ENCODE results near the gene LMO1. TPM values are rescaled to one million over a fixed set of nuclear protein-coding genes. Genes with fewer than 3 reads are reported as not detected.

The LMO1 gene
- polyA plus RNA-seq, 3 donors = not detected

GRCh38 chr11:8287703-8288102 lies 24.0 kb upstream of the LMO1 start:
- peak in 2 of 3 donors; percentile 19 to 22 for DNase-seq
- Mint-ChIP-seq H3K36me3 (no peaks in the 10 kb centered on the region), H3K4me1 (peaks cover 7% of the 10 kb centered on the region), H3K9me3 (no peaks in the 10 kb centered on the region), H3K27me3 (ENCODE audit: low read depth in 3 of 3) (peaks cover 6 to 20% (median 15%) of the 10 kb centered on the region in 3 donors), H3K4me3 (no peak overlapping the region), H3K27ac (no peak overlapping the region)
- Histone ChIP-seq H3K36me3 (replicated peaks in 1 of 2; ENCODE audit: control insufficient read depth in 1 of 2, insufficient read depth in 2 of 2, low read length in 2 of 2) (no peaks in the 10 kb centered on the region), H3K4me2 (replicated peaks; ENCODE audit: extremely low read depth, low read length, poor library complexity, severe bottlenecking) (no peak overlapping the region), H3K4me3 (replicated peaks in 1 of 3; ENCODE audit: low read depth in 2 of 3, low read length in 3 of 3) (no peak overlapping the region), H4K20me1 (ENCODE audit: insufficient read depth, low read length) (no peaks in the 10 kb centered on the region), H3K9ac (ENCODE audit: insufficient read depth, low read length, poor library complexity, severe bottlenecking) (no peak overlapping the region), H3K9me3 (replicated peaks in 1 of 2; ENCODE audit: control insufficient read depth in 1 of 2, insufficient read depth in 1 of 2, low read length in 2 of 2) (no peaks in the 10 kb centered on the region), H3K4me1 (ENCODE audit: control insufficient read depth in 1 of 2, insufficient read depth in 2 of 2, low read length in 2 of 2) (no peaks in the 10 kb centered on the region), H3K27ac (ENCODE audit: low read depth in 1 of 2, low read length in 2 of 2) (no peak overlapping the region), H2AFZ (ENCODE audit: insufficient read depth, low read depth, low read length, poor library complexity, severe bottlenecking) (no peak overlapping the region), H3K79me2 (ENCODE audit: insufficient read depth, low read length) (no peaks in the 10 kb centered on the region), H3K27me3 (ENCODE audit: control insufficient read depth in 2 of 2, insufficient read depth in 2 of 2, low read length in 2 of 2) (peaks cover 7 to 19% of the 10 kb centered on the region in 2 donors)
- TF ChIP-seq CTCF (IDR thresholded peaks at IDR 0.05) = no peak
- intact Hi-C loops (cut with micrococcal nuclease) = no loop called here

GRCh38 chr11:8287297-8287696 lies 23.6 kb upstream of the LMO1 start:
- intact Hi-C loops (cut with micrococcal nuclease) = no loop called here
- H3K4me1 Mint-ChIP-seq = peaks cover 7% of the 10 kb centered on the region

More at GRCh38 chr11:8287297-8287696, 23.6 kb upstream of the LMO1 start:
- no peaks in the 10 kb centered on the region for H4K20me1 ChIP-seq (ENCODE audit: insufficient read depth, low read length)
- peaks cover 5 to 20% (median 15%) of the 10 kb centered on the region in 3 donors for H3K27me3 Mint-ChIP-seq (ENCODE audit: low read depth in 3 of 3)
- no peak overlapping the region for H3K27ac ChIP-seq (ENCODE audit: low read depth in 1 of 2, low read length in 2 of 2)
- H3K4me3 Mint-ChIP-seq = no peak overlapping the region
- no peaks in the 10 kb centered on the region for H3K9me3 ChIP-seq (replicated peaks in 1 of 2; ENCODE audit: control insufficient read depth in 1 of 2, insufficient read depth in 1 of 2, low read length in 2 of 2)
- no peak overlapping the region for H2AFZ ChIP-seq (ENCODE audit: insufficient read depth, low read depth, low read length, poor library complexity, severe bottlenecking)
- H3K36me3 ChIP-seq (replicated peaks in 1 of 2; ENCODE audit: control insufficient read depth in 1 of 2, insufficient read depth in 2 of 2, low read length in 2 of 2) = no peaks in the 10 kb centered on the region
- TF ChIP-seq CTCF (IDR thresholded peaks at IDR 0.05) = no peak
- H3K27ac Mint-ChIP-seq = peak overlapping the region in 1 of 7 donors; percentile 12
- H3K9ac ChIP-seq (ENCODE audit: insufficient read depth, low read length, poor library complexity, severe bottlenecking) = no peak overlapping the region
- no peaks in the 10 kb centered on the region for H3K79me2 ChIP-seq (ENCODE audit: insufficient read depth, low read length)
- 100% methylated on average over 1 of the region's 5 CpGs for WGBS (ENCODE audit: insufficient coverage)
- H3K4me3 ChIP-seq (replicated peaks in 1 of 3; ENCODE audit: low read depth in 2 of 3, low read length in 3 of 3) = no peak overlapping the region
- H3K4me2 ChIP-seq (replicated peaks; ENCODE audit: extremely low read depth, low read length, poor library complexity, severe bottlenecking) = no peak overlapping the region
- H3K27me3 ChIP-seq (ENCODE audit: control insufficient read depth in 2 of 2, insufficient read depth in 2 of 2, low read length in 2 of 2) = peaks cover 10 to 23% of the 10 kb centered on the region in 2 donors
- no peaks in the 10 kb centered on the region for H3K9me3 Mint-ChIP-seq
- no peak for DNase-seq
- no peaks in the 10 kb centered on the region for H3K36me3 Mint-ChIP-seq
- no peaks in the 10 kb centered on the region for H3K4me1 ChIP-seq (ENCODE audit: control insufficient read depth in 1 of 2, insufficient read depth in 2 of 2, low read length in 2 of 2)

Measured in CD14-positive monocyte (primary cell).